Fibroblast of the conjunctiva (primary cell): ENCODE measurements around the gene PM20D2.
"Not testable (repeated sequence)": the region's sequence is repeated elsewhere in the genome, so short reads cannot be mapped to it uniquely, and the experiment has no call there.

Experiments used
- DNase-seq: peaks from one replicate; pipeline ENCODE4 v3.0.0-alpha.2; 2010; ENCODE audit warnings: low read depth

PM20D2 gene

GRCh38 chr6:89145956-89146717 is at the start of gene PM20D2:
PM20D2 (plus strand) TSS chr6:89146055; CDS start chr6:89146145, 90 bp downstream.
- DNase-seq, result no peak

GRCh38 chr6:89098461-89098860 is 47.4 kb upstream of the PM20D2 start:
- DNase-seq, result no peak

- DNase-seq, result no peak
Measured at GRCh38 chr6:89100114-89100513, 45.7 kb upstream of the PM20D2 start.

GRCh38 chr6:89110284-89110683 is 35.6 kb upstream of the PM20D2 start:
- DNase-seq, result no peak

GRCh38 chr6:89111933-89112332 is 33.9 kb upstream of the PM20D2 start:
- no peak for DNase-seq

GRCh38 chr6:89116702-89117101 is 29.2 kb upstream of the PM20D2 start:
- DNase-seq, result no peak

- no peak for DNase-seq
Measured at GRCh38 chr6:89117211-89118108, 28.4 kb upstream of the PM20D2 start, which contains the start of gene SRSF12. SRSF12 (minus strand) TSS chr6:89118071; CDS start chr6:89117887, 184 bp downstream.

- no peak for DNase-seq
Measured at GRCh38 chr6:89118931-89119330, 26.9 kb upstream of the PM20D2 start.

GRCh38 chr6:89120371-89120770 is 25.5 kb upstream of the PM20D2 start:
- no peak for DNase-seq

GRCh38 chr6:89121934-89122333 is 23.9 kb upstream of the PM20D2 start:
- DNase-seq, result no peak

GRCh38 chr6:89122625-89123024 is 23.2 kb upstream of the PM20D2 start:
- DNase-seq, result peak; percentile 22

- DNase-seq, result not testable (repeated sequence)
Measured at GRCh38 chr6:89128256-89128671, 17.6 kb upstream of the PM20D2 start.

- DNase-seq, result no peak
Measured at GRCh38 chr6:89131599-89131998, 14.3 kb upstream of the PM20D2 start.

- no peak for DNase-seq
Measured at GRCh38 chr6:89132057-89132456, 13.8 kb upstream of the PM20D2 start.

- no peak for DNase-seq
Measured at GRCh38 chr6:89133981-89134380, 11.9 kb upstream of the PM20D2 start.

- DNase-seq, result no peak
Measured at GRCh38 chr6:89134723-89135122, 11.1 kb upstream of the PM20D2 start.

- no peak for DNase-seq
Measured at GRCh38 chr6:89138173-89138572, 7.7 kb upstream of the PM20D2 start.

- no peak for DNase-seq
Measured at GRCh38 chr6:89139509-89140346, 6.1 kb upstream of the PM20D2 start.

- no peak for DNase-seq
Measured at GRCh38 chr6:89140347-89141156, 5.3 kb upstream of the PM20D2 start.

- DNase-seq, result no peak
Measured at GRCh38 chr6:89144354-89144906, 1.4 kb upstream of the PM20D2 start.
